GM18517 (cell line): ENCODE measurements around the gene TBCD.

Experiments used
- ATAC-seq: cut with Tn5 transposase; IDR thresholded peaks from one replicate; pipeline ENCODE4 v1.9.1; 2021; ENCODE audit warnings: mild to moderate bottlenecking, moderate library complexity; ENCODE audit not compliant: unreplicated experiment

TBCD gene

GRCh38 chr17:82848022-82848592, 96.2 kb downstream of the TBCD start:
- no peak for ATAC-seq

- ATAC-seq: no peak
Observed at GRCh38 chr17:82849076-82849945, 97.4 kb downstream of the TBCD start.

GRCh38 chr17:82851381-82851780, 99.5 kb downstream of the TBCD start:
- no peak for ATAC-seq

- ATAC-seq: no peak
Observed at GRCh38 chr17:82854226-82854625, 102.4 kb downstream of the TBCD start.

GRCh38 chr17:82856361-82856760, 104.5 kb downstream of the TBCD start:
- ATAC-seq: no peak

- ATAC-seq: no peak
Observed at GRCh38 chr17:82858376-82859126, 106.7 kb downstream of the TBCD start.

GRCh38 chr17:82859431-82860403, 107.9 kb downstream of the TBCD start:
- ATAC-seq: no peak

- ATAC-seq: no peak
Observed at GRCh38 chr17:82860606-82861392, 108.9 kb downstream of the TBCD start.

- no peak for ATAC-seq
Observed at GRCh38 chr17:82861393-82861775, 109.5 kb downstream of the TBCD start.

GRCh38 chr17:82862191-82862590, 110.3 kb downstream of the TBCD start:
- ATAC-seq: no peak

- ATAC-seq: no peak
Observed at GRCh38 chr17:82862737-82863382, 111.0 kb downstream of the TBCD start.

GRCh38 chr17:82863383-82863940, 111.6 kb downstream of the TBCD start:
- ATAC-seq: no peak

- ATAC-seq: peak; percentile 72
Observed at GRCh38 chr17:82863941-82864712, 112.3 kb downstream of the TBCD start.

GRCh38 chr17:82864713-82865248, 112.9 kb downstream of the TBCD start:
- ATAC-seq: no peak

GRCh38 chr17:82865274-82865673, 113.4 kb downstream of the TBCD start:
- no peak for ATAC-seq

GRCh38 chr17:82865774-82866395, 114.0 kb downstream of the TBCD start:
- no peak for ATAC-seq

- no peak for ATAC-seq
Observed at GRCh38 chr17:82866590-82867191, 114.8 kb downstream of the TBCD start.
